GM12878 (cell line): ENCODE data around the gene CCR5AS.

Experiments used
- ATAC-seq: fragments of 200-7000 bp; cut with Tn5 transposase; 3 replicates; pipeline ENCODE4 v1.9.1; 2020; ENCODE audit warnings: mild to moderate bottlenecking, moderate library complexity
- BruUV-seq: library from RNA; stranded (reverse); fragments of 400-500 nt; replicated peaks from 2 replicates; lab custom pipeline; 2021; lab: Mats Ljungman, UMichigan
- CTCF ChIA-PET: fragments of 300-600 bp; sonication (Branson Sonifier 250); formaldehyde crosslinking; extraction: SDS; loops from one replicate; lab custom pipeline; 2021; ENCODE audit warnings: inconsistent platforms; lab: Yijun Ruan, JAX
- POLR2A ChIA-PET: fragments of 350-600 bp; formaldehyde crosslinking; extraction: SDS; loops from one replicate; lab custom pipeline; 2021; ENCODE audit warnings: inconsistent platforms; lab: Charles Lee
- RAD21 ChIA-PET: fragments of 300-600 bp; sonication (Branson Sonifier 250); formaldehyde crosslinking; loops from one replicate; lab custom pipeline; 2023; ENCODE audit warnings: antibody characterized with exemption; ENCODE audit not compliant: unreplicated experiment; lab: Charles Lee
- SMC1A ChIA-PET: fragments of 300-600 bp; sonication (Branson Sonifier 250); formaldehyde crosslinking; loops from one replicate; lab custom pipeline; 2023; ENCODE audit not compliant: unreplicated experiment, uncharacterized antibody; lab: Charles Lee
- DNase-seq: peaks from one replicate; pipeline ENCODE4 v3.0.0-alpha.2; 2011; ENCODE audit warnings: low read depth, low spot score
- FAIRE-seq: peaks from 3 replicates; lab custom pipeline; 2011; peaks lifted over from hg19 to GRCh38; lab: Jason Lieb, UNC
- H2AFZ ChIP-seq: 2 replicates; pipeline ENCODE4 v1.6.0; 2011; ENCODE audit warnings: low read depth, low read length, control low read depth; ENCODE audit not compliant: control insufficient read depth
- H3K27ac ChIP-seq: 2 replicates; pipeline ENCODE4 v1.5.1; 2011; ENCODE audit warnings: control low read depth; ENCODE audit not compliant: control insufficient read depth, insufficient read depth
- H3K27me3 ChIP-seq, 2 experiments: replicated peaks in 1 of 2; 2 replicates each; pipeline versions ENCODE4 v1.6.0 to v1.6.1; 2011; ENCODE audit warnings: low read length in 1 of 2; ENCODE audit not compliant: control insufficient read depth in 2 of 2, insufficient read depth in 2 of 2
- H3K36me3 ChIP-seq, 2 experiments: 2 replicates each; pipeline ENCODE4 v1.5.1; 2011; ENCODE audit warnings: low read length in 1 of 2; ENCODE audit not compliant: control insufficient read depth in 2 of 2, insufficient read depth in 2 of 2
- H3K4me1 ChIP-seq: 2 replicates; pipeline ENCODE4 v1.6.1; 2011; ENCODE audit warnings: mild to moderate bottlenecking, low read length, moderate library complexity, mixed read lengths; ENCODE audit not compliant: control insufficient read depth, insufficient read depth
- H3K4me2 ChIP-seq: 2 replicates; pipeline ENCODE4 v1.6.0; 2011; ENCODE audit warnings: control low read depth; ENCODE audit not compliant: control insufficient read depth, insufficient read depth
- H3K4me3 ChIP-seq: fragments of 200-600 bp; sonication (generic); 2 replicates; pipeline ENCODE4 v1.5.1; 2016
- H3K79me2 ChIP-seq: 2 replicates; pipeline ENCODE4 v1.6.0; 2011; ENCODE audit warnings: low read length; ENCODE audit not compliant: control insufficient read depth, insufficient read depth
- H3K9ac ChIP-seq: 2 replicates; pipeline ENCODE4 v1.8.0; 2011; ENCODE audit warnings: low read length, control low read depth, mixed read lengths; ENCODE audit not compliant: control insufficient read depth, insufficient read depth
- H3K9me3 ChIP-seq: replicated peaks from 3 replicates; pipeline ENCODE4 v1.5.1; 2011; ENCODE audit warnings: mild to moderate bottlenecking, low read length; ENCODE audit not compliant: control insufficient read depth, insufficient read depth
- H4K20me1 ChIP-seq: 2 replicates; pipeline ENCODE4 v1.6.0; 2011; ENCODE audit not compliant: control insufficient read depth, insufficient read depth
- BRCA1 ChIP-seq: IDR thresholded peaks from 2 replicates; pipeline ENCODE4 v1.6.1; 2011; ENCODE audit warnings: low read depth, low read length, improper control_type of control experiment
- DPF2 ChIP-seq: fragments of 450-650 bp; IDR thresholded peaks from 2 replicates; pipeline ENCODE4 v1.6.1; 2017; ENCODE audit warnings: mild to moderate bottlenecking
- JUND ChIP-seq: IDR thresholded peaks from 2 replicates; pipeline ENCODE4 v1.6.1; 2012; ENCODE audit warnings: low read depth, mild to moderate bottlenecking, low read length, improper control_type of control experiment, moderate library complexity
- NRF1 ChIP-seq: conservative IDR thresholded peaks from 2 replicates; pipeline ENCODE4 v1.6.1; 2011; ENCODE audit warnings: mild to moderate bottlenecking, low read depth, low read length, improper control_type of control experiment
- POLR2A ChIP-seq: IDR thresholded peaks from 2 replicates; pipeline ENCODE4 v1.6.1; 2011; ENCODE audit warnings: low read depth, mild to moderate bottlenecking, low read length
- TCF12 ChIP-seq: IDR thresholded peaks from 2 replicates; pipeline ENCODE4 v1.6.1; 2011; ENCODE audit warnings: low read depth, mild to moderate bottlenecking, low read length
- YY1 ChIP-seq: IDR thresholded peaks from 2 replicates; pipeline ENCODE4 v1.6.1; 2011; ENCODE audit warnings: low read depth, mild to moderate bottlenecking, low read length
- WGBS: methylation state at CpG from one replicate; pipeline ENCODE4 v1.1.6; 2016; ENCODE audit warnings: low lambda C conversion rate; ENCODE audit not compliant: insufficient replicate concordance, insufficient coverage; ENCODE audit errors: missing lambda C conversion rate; 5-methylcytosine and 5-hydroxymethylcytosine counted together
- in situ Hi-C: fragments of 300-500 bp; cut with MboI; formaldehyde crosslinking; loops from 9 replicates; pipeline ENCODE4 v1.14.3; 2018; ENCODE audit warnings: mixed read lengths
- intact Hi-C: fragments of 100-400 bp; cut with micrococcal nuclease; formaldehyde crosslinking; loops from one replicate; pipeline ENCODE4 v1.14.2; 2022; ENCODE audit not compliant: unreplicated experiment
- TF ChIP-seq, protein P1 (sequence below): fragments of 450-650 bp; IDR thresholded peaks from 2 replicates; pipeline ENCODE4 v1.6.1; 2017; ENCODE audit warnings: antibody characterized with exemption, mild to moderate bottlenecking, moderate library complexity
- TF ChIP-seq, protein P2 (sequence below): fragments of 450-650 bp; IDR thresholded peaks from 2 replicates; pipeline ENCODE4 v1.6.1; 2017; ENCODE audit warnings: mild to moderate bottlenecking, moderate library complexity

CCR5AS gene

DNA sequence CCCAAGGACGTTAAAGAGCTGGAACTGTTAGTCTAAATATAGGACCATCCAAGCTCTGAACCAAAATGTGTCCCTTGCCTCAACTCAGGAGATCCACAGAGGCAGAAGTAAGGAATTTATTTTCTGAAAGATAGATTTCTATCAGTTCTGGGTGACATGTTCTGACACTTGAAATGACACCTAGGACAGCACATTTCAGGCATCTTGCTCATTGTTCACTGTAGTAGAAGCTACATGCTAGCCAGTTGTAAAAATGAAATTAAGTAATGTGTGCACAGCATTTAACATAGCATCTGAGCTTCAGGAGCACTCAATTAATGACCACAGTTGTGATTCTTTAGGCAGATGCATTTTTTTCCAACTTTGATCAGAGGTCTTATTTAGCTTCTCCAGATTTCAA lies 52.4 kb downstream of the CCR5AS start:
- BruUV-seq = no TSS peak
- CTCF ChIA-PET = interaction anchor here (0.7 to 1.1 kb wide), 2 partner anchors 24 to 138 kb away, joined by 3 read pairs; no protein-coding TSS in a partner anchor
- Histone ChIP-seq H3K9ac (no peak overlapping the region), H4K20me1 (no peaks in the 10 kb centered on the region), H3K27ac (no peak overlapping the region), H3K4me3 (no peak overlapping the region), H3K9me3 (no peaks in the 10 kb centered on the region), H2AFZ (no peak overlapping the region), H3K4me1 (peaks cover 30% of the 10 kb centered on the region), H3K4me2 (no peak overlapping the region), H3K27me3 (no peaks in the 10 kb centered on the region; a peak in 1 of 4 replicates), H3K36me3 (no peaks in the 10 kb centered on the region), H3K79me2 (no peaks in the 10 kb centered on the region)
- ATAC-seq = no peak
- DNase-seq = no peak
- in situ Hi-C loops = no loop called here
- intact Hi-C loops = loop anchor here (5.0 kb wide), 1 partner anchor 37 kb away; no protein-coding TSS in a partner anchor
- SMC1A ChIA-PET = interaction anchor here (0.8 to 2.6 kb wide), 4 partner anchors 9 to 45 kb away, joined by 3 to 8 read pairs (median 5); partner anchors contain the start of gene CCR5
- POLR2A ChIA-PET = no interaction called here
- no peak for FAIRE-seq
- WGBS = 0% methylated on average over 1 of the region's 1 CpG
- RAD21 ChIA-PET = interaction anchor here (0.8 to 5.5 kb wide), 5 partner anchors 13 to 140 kb away, joined by 3 to 26 read pairs (median 4); no protein-coding TSS in a partner anchor
- TF ChIP-seq, protein P1, sequence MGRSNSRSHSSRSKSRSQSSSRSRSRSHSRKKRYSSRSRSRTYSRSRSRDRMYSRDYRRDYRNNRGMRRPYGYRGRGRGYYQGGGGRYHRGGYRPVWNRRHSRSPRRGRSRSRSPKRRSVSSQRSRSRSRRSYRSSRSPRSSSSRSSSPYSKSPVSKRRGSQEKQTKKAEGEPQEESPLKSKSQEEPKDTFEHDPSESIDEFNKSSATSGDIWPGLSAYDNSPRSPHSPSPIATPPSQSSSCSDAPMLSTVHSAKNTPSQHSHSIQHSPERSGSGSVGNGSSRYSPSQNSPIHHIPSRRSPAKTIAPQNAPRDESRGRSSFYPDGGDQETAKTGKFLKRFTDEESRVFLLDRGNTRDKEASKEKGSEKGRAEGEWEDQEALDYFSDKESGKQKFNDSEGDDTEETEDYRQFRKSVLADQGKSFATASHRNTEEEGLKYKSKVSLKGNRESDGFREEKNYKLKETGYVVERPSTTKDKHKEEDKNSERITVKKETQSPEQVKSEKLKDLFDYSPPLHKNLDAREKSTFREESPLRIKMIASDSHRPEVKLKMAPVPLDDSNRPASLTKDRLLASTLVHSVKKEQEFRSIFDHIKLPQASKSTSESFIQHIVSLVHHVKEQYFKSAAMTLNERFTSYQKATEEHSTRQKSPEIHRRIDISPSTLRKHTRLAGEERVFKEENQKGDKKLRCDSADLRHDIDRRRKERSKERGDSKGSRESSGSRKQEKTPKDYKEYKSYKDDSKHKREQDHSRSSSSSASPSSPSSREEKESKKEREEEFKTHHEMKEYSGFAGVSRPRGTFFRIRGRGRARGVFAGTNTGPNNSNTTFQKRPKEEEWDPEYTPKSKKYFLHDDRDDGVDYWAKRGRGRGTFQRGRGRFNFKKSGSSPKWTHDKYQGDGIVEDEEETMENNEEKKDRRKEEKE = no peak
- TF ChIP-seq, protein P2, sequence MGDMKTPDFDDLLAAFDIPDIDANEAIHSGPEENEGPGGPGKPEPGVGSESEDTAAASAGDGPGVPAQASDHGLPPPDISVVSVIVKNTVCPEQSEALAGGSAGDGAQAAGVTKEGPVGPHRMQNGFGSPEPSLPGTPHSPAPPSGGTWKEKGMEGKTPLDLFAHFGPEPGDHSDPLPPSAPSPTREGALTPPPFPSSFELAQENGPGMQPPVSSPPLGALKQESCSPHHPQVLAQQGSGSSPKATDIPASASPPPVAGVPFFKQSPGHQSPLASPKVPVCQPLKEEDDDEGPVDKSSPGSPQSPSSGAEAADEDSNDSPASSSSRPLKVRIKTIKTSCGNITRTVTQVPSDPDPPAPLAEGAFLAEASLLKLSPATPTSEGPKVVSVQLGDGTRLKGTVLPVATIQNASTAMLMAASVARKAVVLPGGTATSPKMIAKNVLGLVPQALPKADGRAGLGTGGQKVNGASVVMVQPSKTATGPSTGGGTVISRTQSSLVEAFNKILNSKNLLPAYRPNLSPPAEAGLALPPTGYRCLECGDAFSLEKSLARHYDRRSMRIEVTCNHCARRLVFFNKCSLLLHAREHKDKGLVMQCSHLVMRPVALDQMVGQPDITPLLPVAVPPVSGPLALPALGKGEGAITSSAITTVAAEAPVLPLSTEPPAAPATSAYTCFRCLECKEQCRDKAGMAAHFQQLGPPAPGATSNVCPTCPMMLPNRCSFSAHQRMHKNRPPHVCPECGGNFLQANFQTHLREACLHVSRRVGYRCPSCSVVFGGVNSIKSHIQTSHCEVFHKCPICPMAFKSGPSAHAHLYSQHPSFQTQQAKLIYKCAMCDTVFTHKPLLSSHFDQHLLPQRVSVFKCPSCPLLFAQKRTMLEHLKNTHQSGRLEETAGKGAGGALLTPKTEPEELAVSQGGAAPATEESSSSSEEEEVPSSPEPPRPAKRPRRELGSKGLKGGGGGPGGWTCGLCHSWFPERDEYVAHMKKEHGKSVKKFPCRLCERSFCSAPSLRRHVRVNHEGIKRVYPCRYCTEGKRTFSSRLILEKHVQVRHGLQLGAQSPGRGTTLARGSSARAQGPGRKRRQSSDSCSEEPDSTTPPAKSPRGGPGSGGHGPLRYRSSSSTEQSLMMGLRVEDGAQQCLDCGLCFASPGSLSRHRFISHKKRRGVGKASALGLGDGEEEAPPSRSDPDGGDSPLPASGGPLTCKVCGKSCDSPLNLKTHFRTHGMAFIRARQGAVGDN = no peak
- TF ChIP-seq TCF12 = no peak
- no peak for TF ChIP-seq JUND
- no peak for TF ChIP-seq NRF1
- TF ChIP-seq BRCA1 = no peak
- no peak for TF ChIP-seq DPF2
- no peak for TF ChIP-seq YY1
- TF ChIP-seq POLR2A = no peak
